Right forelimb (tissue), 1 donor: ENCODE measurements around the gene GLG1.
"Not testable (repeated sequence)": the region's sequence is repeated elsewhere in the genome, so short reads cannot be mapped to it uniquely, and the experiment has no call there.

ENCODE experiments used
- DNase-seq: peaks from one replicate; pipeline ENCODE4 v3.0.0-alpha.2; 2018

GLG1 gene

GRCh38 chr16:74606521-74607309 is at the start of gene GLG1:
Gene GLG1, minus strand, starts transcription at chr16:74607114. Its CDS starts 20 bp downstream, at chr16:74607094.
- peak; percentile 95 for DNase-seq

- no peak for DNase-seq
Observed at GRCh38 chr16:74654536-74655050, 47.7 kb upstream of the GLG1 start.

- DNase-seq = not testable (repeated sequence)
Observed at GRCh38 chr16:74652883-74653282, 46.0 kb upstream of the GLG1 start.

GRCh38 chr16:74652249-74652648 is 45.3 kb upstream of the GLG1 start:
- DNase-seq = no peak

GRCh38 chr16:74651841-74652240 is 44.9 kb upstream of the GLG1 start:
- DNase-seq = no peak

- no peak for DNase-seq
Observed at GRCh38 chr16:74650966-74651567, 44.2 kb upstream of the GLG1 start.

GRCh38 chr16:74649839-74650504 is 43.1 kb upstream of the GLG1 start:
- no peak for DNase-seq

GRCh38 chr16:74641969-74642368 is 35.1 kb upstream of the GLG1 start:
- no peak for DNase-seq

GRCh38 chr16:74637742-74638453 is 31.0 kb upstream of the GLG1 start:
- DNase-seq = no peak

- DNase-seq = no peak
Observed at GRCh38 chr16:74635303-74635702, 28.4 kb upstream of the GLG1 start.

- no peak for DNase-seq
Observed at GRCh38 chr16:74633686-74634085, 26.8 kb upstream of the GLG1 start.

- no peak for DNase-seq
Observed at GRCh38 chr16:74627506-74628220, 20.7 kb upstream of the GLG1 start.

- DNase-seq = no peak
Observed at GRCh38 chr16:74626741-74627416, 20.0 kb upstream of the GLG1 start.

GRCh38 chr16:74625500-74626350 is 18.8 kb upstream of the GLG1 start:
- DNase-seq = no peak

- no peak for DNase-seq
Observed at GRCh38 chr16:74623839-74624235, 16.9 kb upstream of the GLG1 start.

- DNase-seq = no peak
Observed at GRCh38 chr16:74623214-74623838, 16.4 kb upstream of the GLG1 start.

- DNase-seq = no peak
Observed at GRCh38 chr16:74622005-74622404, 15.1 kb upstream of the GLG1 start.

GRCh38 chr16:74617206-74617788 is 10.4 kb upstream of the GLG1 start:
- DNase-seq = no peak

- DNase-seq = no peak
Observed at GRCh38 chr16:74611721-74612120, 4.8 kb upstream of the GLG1 start.

GRCh38 chr16:74608944-74609343 is 2.0 kb upstream of the GLG1 start:
- no peak for DNase-seq
